GF-D8 (cell line): ENCODE measurements around the gene KCNAB1.
"Not testable (repeated sequence)": the region's sequence is repeated elsewhere in the genome, so short reads cannot be mapped to it uniquely, and the experiment has no call there.

Experiments used
- DNase-seq: peaks from one replicate; lab custom pipeline; 2025; lab: John Stamatoyannopoulos, UW

The KCNAB1 gene

GRCh38 chr3:156542101-156543042 lies 422.0 kb downstream of the KCNAB1 start:
- DNase-seq = no peak

- no peak for DNase-seq
Observed at GRCh38 chr3:156543043-156543555, 422.7 kb downstream of the KCNAB1 start.

GRCh38 chr3:156547637-156548036 lies 427.3 kb downstream of the KCNAB1 start:
- no peak for DNase-seq

- no peak for DNase-seq
Observed at GRCh38 chr3:156548041-156548687, 427.8 kb downstream of the KCNAB1 start.

GRCh38 chr3:156548902-156549301 lies 428.5 kb downstream of the KCNAB1 start:
- DNase-seq = no peak

GRCh38 chr3:156551261-156551660 lies 430.9 kb downstream of the KCNAB1 start:
- DNase-seq = no peak

- DNase-seq = no peak
Observed at GRCh38 chr3:156551746-156552145, 431.4 kb downstream of the KCNAB1 start.

- DNase-seq = no peak
Observed at GRCh38 chr3:156552973-156553372, 432.6 kb downstream of the KCNAB1 start.

GRCh38 chr3:156553705-156554356 lies 433.5 kb downstream of the KCNAB1 start:
- DNase-seq = peak; percentile 12

- no peak for DNase-seq
Observed at GRCh38 chr3:156554515-156554841, 434.1 kb downstream of the KCNAB1 start.

- DNase-seq = peak; percentile 92
Observed at GRCh38 chr3:156554842-156555687, 434.7 kb downstream of the KCNAB1 start, which contains the start of gene SSR3. TSS of gene SSR3 (minus strand) at chr3:156555117. CDS start at chr3:156555089, 28 bp downstream.

- DNase-seq = no peak
Observed at GRCh38 chr3:156558389-156558788, 438.0 kb downstream of the KCNAB1 start.

- DNase-seq = no peak
Observed at GRCh38 chr3:156559321-156559720, 438.9 kb downstream of the KCNAB1 start.

- no peak for DNase-seq
Observed at GRCh38 chr3:156561533-156561932, 441.2 kb downstream of the KCNAB1 start.

- DNase-seq = not testable (repeated sequence)
Observed at GRCh38 chr3:156562486-156562885, 442.1 kb downstream of the KCNAB1 start.

- DNase-seq = no peak
Observed at GRCh38 chr3:156563900-156564682, 443.7 kb downstream of the KCNAB1 start.

- DNase-seq = not testable (repeated sequence)
Observed at GRCh38 chr3:156569016-156569415, 448.6 kb downstream of the KCNAB1 start.

GRCh38 chr3:156569881-156570280 lies 449.5 kb downstream of the KCNAB1 start:
- not testable (repeated sequence) for DNase-seq

GRCh38 chr3:156575641-156576040 lies 455.3 kb downstream of the KCNAB1 start:
- no peak for DNase-seq

- no peak for DNase-seq
Observed at GRCh38 chr3:156576051-156576450, 455.7 kb downstream of the KCNAB1 start.
